GM23248 (cell line): Measurements from ENCODE around the gene SLC6A1. TPM values are rescaled to one million over a fixed set of nuclear protein-coding genes. Genes with fewer than 3 reads are reported as not detected.

ENCODE experiments used
- DNase-seq: peaks from one replicate; pipeline ENCODE4 v3.0.0-alpha.2; 2015
- H2AFZ ChIP-seq: fragments of 200-600 bp; sonication (generic); 2 replicates; pipeline ENCODE4 v1.6.1; 2016; ENCODE audit warnings: antibody characterized with exemption
- H3F3A ChIP-seq: fragments of 200-600 bp; sonication (generic); 2 replicates; pipeline ENCODE4 v1.6.1; 2016; ENCODE audit warnings: mild to moderate bottlenecking, antibody characterized with exemption, mixed run types; ENCODE audit not compliant: insufficient read depth
- H3K27ac ChIP-seq: fragments of 200-600 bp; sonication (generic); 2 replicates; pipeline ENCODE4 v1.5.1; 2016; ENCODE audit warnings: mild to moderate bottlenecking
- H3K27me3 ChIP-seq: fragments of 200-600 bp; sonication (generic); replicated peaks from 2 replicates; pipeline ENCODE4 v1.6.1; 2016; ENCODE audit warnings: mild to moderate bottlenecking; ENCODE audit not compliant: insufficient read depth
- H3K36me3 ChIP-seq: fragments of 200-600 bp; sonication (generic); 2 replicates; pipeline ENCODE4 v1.6.1; 2016; ENCODE audit warnings: low read depth, mild to moderate bottlenecking
- H3K4me1 ChIP-seq: fragments of 200-600 bp; sonication (generic); 2 replicates; pipeline ENCODE4 v1.6.1; 2016; ENCODE audit warnings: mild to moderate bottlenecking; ENCODE audit not compliant: insufficient read depth
- H3K4me2 ChIP-seq: fragments of 200-600 bp; sonication (generic); one replicate; pipeline ENCODE4 v1.6.1; 2016; ENCODE audit warnings: mild to moderate bottlenecking; ENCODE audit not compliant: unreplicated experiment
- H3K4me3 ChIP-seq: fragments of 200-600 bp; sonication (generic); 2 replicates; pipeline ENCODE4 v1.5.1; 2016; ENCODE audit warnings: mild to moderate bottlenecking
- H3K79me2 ChIP-seq: fragments of 200-600 bp; sonication (generic); 2 replicates; pipeline ENCODE4 v1.6.1; 2016; ENCODE audit warnings: mild to moderate bottlenecking; ENCODE audit not compliant: insufficient read depth
- H3K9ac ChIP-seq: fragments of 200-600 bp; sonication (generic); 2 replicates; pipeline ENCODE4 v1.6.1; 2016; ENCODE audit warnings: mild to moderate bottlenecking
- H3K9me2 ChIP-seq: fragments of 200-600 bp; sonication (generic); 2 replicates; pipeline ENCODE4 v1.6.1; 2016; ENCODE audit warnings: mixed run types, mild to moderate bottlenecking, moderate library complexity; ENCODE audit not compliant: insufficient read depth
- H3K9me3 ChIP-seq: fragments of 200-600 bp; sonication (generic); one replicate; pipeline ENCODE4 v1.6.1; 2017; ENCODE audit warnings: low read depth
- H4K20me1 ChIP-seq: fragments of 200-600 bp; sonication (generic); 2 replicates; pipeline ENCODE4 v1.6.0; 2016; ENCODE audit not compliant: insufficient read depth
- EZH2 ChIP-seq: fragments of 200-600 bp; sonication (generic); IDR thresholded peaks from 2 replicates; pipeline ENCODE4 v1.6.1; 2018; ENCODE audit warnings: antibody characterized with exemption, mild to moderate bottlenecking; ENCODE audit not compliant: insufficient read depth, poor library complexity, severe bottlenecking
- EZH2phosphoT487 ChIP-seq: fragments of 200-600 bp; sonication (generic); IDR thresholded peaks from 2 replicates; pipeline ENCODE4 v1.6.1; 2018; ENCODE audit warnings: antibody characterized with exemption, moderate library complexity, mild to moderate bottlenecking, low read depth; ENCODE audit not compliant: insufficient read depth
- WGBS, 2 experiments: methylation state at CpG; one replicate each; pipeline ENCODE4 v1.1.6; 2015 to 2017; ENCODE audit warnings: low lambda C conversion rate in 2 of 2, low coverage in 1 of 2; ENCODE audit errors: missing lambda C conversion rate in 2 of 2; 5-methylcytosine and 5-hydroxymethylcytosine counted together
- in situ Hi-C: fragments of 300-500 bp; cut with MboI; formaldehyde crosslinking; loops from 2 replicates; pipeline ENCODE4 v1.15.0; 2020
- polyA plus RNA-seq: library from polyadenylated mRNA; unstranded; fragments of >200 nt; fragmentation: Nextera tagmentation; extraction: Ambion mirVana; gene quantifications from 2 replicates; pipeline ENCODE4 v1.2.1, GENCODE V29; 2016
- total RNA-seq: library from RNA; depleted of rRNA; stranded (reverse); fragments of >200 nt; shearing (Covaris generic); gene quantifications from 2 replicates; pipeline ENCODE4 v1.2.3, GENCODE V29; 2014

SLC6A1 gene
- total and polyA plus RNA-seq, 2 experiments from 2014 or later = not detected

- Histone ChIP-seq H3K27me3 (no peaks in the 10 kb centered on the region), H3K4me3 (no peak overlapping the region), H3K9me3 (no peaks in the 10 kb centered on the region), H2AFZ (no peak overlapping the region), H3K36me3 (no peaks in the 10 kb centered on the region), H3K9me2 (no peaks in the 10 kb centered on the region), H3F3A (no peaks in the 10 kb centered on the region), H3K9ac (no peak overlapping the region), H3K79me2 (no peaks in the 10 kb centered on the region), H3K27ac (no peak overlapping the region), H3K4me2 (no peak overlapping the region), H4K20me1 (no peaks in the 10 kb centered on the region), H3K4me1 (peaks cover 9% of the 10 kb centered on the region)
- TF ChIP-seq EZH2phosphoT487 (no peak), EZH2 (no peak)
- 46 to 64% methylated on average over 2 of the region's 2 CpGs for WGBS, 2 experiments
- in situ Hi-C loops = no loop called here
- no peak for DNase-seq
These were observed 91.5 kb downstream of the SLC6A1 start for GRCh38 chr3:11084098-11084497.

GRCh38 chr3:11084677-11085076 lies 92.1 kb downstream of the SLC6A1 start:
- no peak overlapping the region for H2AFZ ChIP-seq
- TF ChIP-seq EZH2phosphoT487 = no peak
- no peak for TF ChIP-seq EZH2
- 49 to 65% methylated on average over 9 to 11 of the region's 11 CpGs for WGBS, 2 experiments

GRCh38 chr3:11085093-11085840 lies 92.7 kb downstream of the SLC6A1 start:
- no peaks in the 10 kb centered on the region for H3F3A ChIP-seq

More at GRCh38 chr3:11084677-11085076, 92.1 kb downstream of the SLC6A1 start:
- no peaks in the 10 kb centered on the region for H3K79me2 ChIP-seq
- DNase-seq = no peak
- no peaks in the 10 kb centered on the region for H3K36me3 ChIP-seq
- no peaks in the 10 kb centered on the region for H4K20me1 ChIP-seq
- H3K9me3 ChIP-seq = no peaks in the 10 kb centered on the region
- in situ Hi-C loops = no loop called here
- H3F3A ChIP-seq = no peaks in the 10 kb centered on the region
- no peaks in the 10 kb centered on the region for H3K9me2 ChIP-seq
- no peak overlapping the region for H3K4me3 ChIP-seq
- peaks cover 9% of the 10 kb centered on the region for H3K4me1 ChIP-seq
- no peak overlapping the region for H3K9ac ChIP-seq
- H3K27ac ChIP-seq = no peak overlapping the region
- H3K4me2 ChIP-seq = no peak overlapping the region
- H3K27me3 ChIP-seq = no peaks in the 10 kb centered on the region

GRCh38 chr3:11086856-11087255 lies 94.3 kb downstream of the SLC6A1 start:
- Histone ChIP-seq H3F3A (no peaks in the 10 kb centered on the region), H3K4me1 (peaks cover 17% of the 10 kb centered on the region), H2AFZ (no peak overlapping the region), H3K9ac (no peak overlapping the region), H4K20me1 (no peaks in the 10 kb centered on the region), H3K4me2 (no peak overlapping the region), H3K79me2 (no peaks in the 10 kb centered on the region), H3K36me3 (no peaks in the 10 kb centered on the region), H3K27ac (no peak overlapping the region), H3K9me2 (no peaks in the 10 kb centered on the region), H3K27me3 (no peaks in the 10 kb centered on the region), H3K9me3 (no peaks in the 10 kb centered on the region), H3K4me3 (no peak overlapping the region)
- DNase-seq = no peak
- WGBS, 2 experiments = 81 to 83% methylated on average over 3 to 5 of the region's 5 CpGs
- in situ Hi-C loops = no loop called here
- TF ChIP-seq EZH2 (no peak), EZH2phosphoT487 (no peak)

More at GRCh38 chr3:11085093-11085840, 92.7 kb downstream of the SLC6A1 start:
- H3K36me3 ChIP-seq = no peaks in the 10 kb centered on the region
- peak overlapping the region; percentile 52; the same call in 1 of the 2 replicates for H2AFZ ChIP-seq
- H3K79me2 ChIP-seq = no peaks in the 10 kb centered on the region
- no peaks in the 10 kb centered on the region for H3K9me3 ChIP-seq
- H4K20me1 ChIP-seq = no peaks in the 10 kb centered on the region
- H3K4me3 ChIP-seq = no peak overlapping the region
- peak overlapping the region; percentile 47 for H3K27ac ChIP-seq
- TF ChIP-seq EZH2phosphoT487 = no peak
- no peak overlapping the region for H3K9ac ChIP-seq
- no peak overlapping the region for H3K4me2 ChIP-seq
- H3K27me3 ChIP-seq = no peaks in the 10 kb centered on the region
- H3K9me2 ChIP-seq = no peaks in the 10 kb centered on the region
- WGBS, 2 experiments = 47 to 60% methylated on average over 10 of the region's 10 CpGs
- peaks cover 9% of the 10 kb centered on the region for H3K4me1 ChIP-seq
- in situ Hi-C loops = no loop called here
- peak; percentile 65 for DNase-seq
